Stimulated activated effector memory CD8-positive, alpha-beta T cell treated with anti-CD3 and anti-CD28 coated beads, Interleukin-12 subunit alpha, Interleukin-12 subunit beta, amount 100 ng/mL, for 72 hours (primary cell): ENCODE measurements around the gene CEACAM16.

Experiments
- ATAC-seq: fragments of 150-1000 bp; cut with Tn5 transposase; 2 replicates; pipeline ENCODE4 v1.10.0; 2021
- DNase-seq, 2 donors: peaks; one replicate each; pipeline ENCODE4 v3.0.0; 2021 to 2022; ENCODE audit warnings: low spot score in 2 of 2
- H3K27ac Mint-ChIP-seq: one replicate; pipeline ENCODE4 v1.8.0; 2022; ENCODE audit warnings: mild to moderate bottlenecking, mixed read lengths
- H3K36me3 Mint-ChIP-seq: one replicate; pipeline ENCODE4 v1.8.0; 2022; ENCODE audit warnings: mild to moderate bottlenecking, mixed read lengths
- H3K4me1 Mint-ChIP-seq: one replicate; pipeline ENCODE4 v1.8.0; 2022; ENCODE audit warnings: mixed read lengths
- H3K4me3 Mint-ChIP-seq: one replicate; pipeline ENCODE4 v1.8.0; 2022; ENCODE audit warnings: mild to moderate bottlenecking, mixed read lengths
- H3K9me3 Mint-ChIP-seq: one replicate; pipeline ENCODE4 v1.8.0; 2022; ENCODE audit warnings: mixed read lengths

The CEACAM16 gene

GRCh38 chr19:44698492-44699201 is at the start of gene CEACAM16:
Gene CEACAM16 (plus strand): TSS chr19:44699151. CDS start chr19:44701457, 2,306 bp downstream.
- DNase-seq (no peak), ATAC-seq (no peak)
- H3K4me3 Mint-ChIP-seq, result no peak within 1 kb of the TSS
- H3K9me3 Mint-ChIP-seq, result no peaks in the 10 kb centered on the region
- H3K27ac Mint-ChIP-seq, result peak within 1 kb of the TSS; percentile 60
- H3K36me3 Mint-ChIP-seq, result peaks cover 10% of the 10 kb centered on the region
- peaks cover 14% of the 10 kb centered on the region for H3K4me1 Mint-ChIP-seq

GRCh38 chr19:44649578-44650145 is 49.3 kb upstream of the CEACAM16 start:
- Mint-ChIP-seq H3K4me3 (no peak overlapping the region), H3K9me3 (no peaks in the 10 kb centered on the region)
- DNase-seq, result no peak

GRCh38 chr19:44653343-44653742 is 45.6 kb upstream of the CEACAM16 start:
- no peak for DNase-seq
- ATAC-seq, result no peak
- Mint-ChIP-seq H3K4me3 (no peak overlapping the region), H3K36me3 (peaks cover 9% of the 10 kb centered on the region), H3K9me3 (no peaks in the 10 kb centered on the region), H3K27ac (no peak overlapping the region), H3K4me1 (peaks cover 13% of the 10 kb centered on the region)

More at GRCh38 chr19:44649578-44650145, 49.3 kb upstream of the CEACAM16 start:
- no peak overlapping the region for H3K27ac Mint-ChIP-seq
- H3K4me1 Mint-ChIP-seq, result no peaks in the 10 kb centered on the region
- no peak for ATAC-seq
- peaks cover 9% of the 10 kb centered on the region for H3K36me3 Mint-ChIP-seq

GRCh38 chr19:44653977-44654774 is 44.8 kb upstream of the CEACAM16 start:
- peak; percentile 33 to 74 for DNase-seq
- Mint-ChIP-seq H3K27ac (no peak overlapping the region), H3K4me1 (peaks cover 13% of the 10 kb centered on the region), H3K36me3 (peaks cover 9% of the 10 kb centered on the region), H3K4me3 (no peak overlapping the region), H3K9me3 (no peaks in the 10 kb centered on the region)
- ATAC-seq, result peak; percentile 87

GRCh38 chr19:44657211-44657921 is 41.6 kb upstream of the CEACAM16 start:
- H3K4me1 Mint-ChIP-seq, result peaks cover 13% of the 10 kb centered on the region
- no peaks in the 10 kb centered on the region for H3K36me3 Mint-ChIP-seq
- ATAC-seq, result peak; percentile 72
- no peaks in the 10 kb centered on the region for H3K9me3 Mint-ChIP-seq
- DNase-seq, result peak; percentile 52 to 83
- H3K4me3 Mint-ChIP-seq, result no peak overlapping the region
- no peak overlapping the region for H3K27ac Mint-ChIP-seq

GRCh38 chr19:44658069-44658733 is 40.8 kb upstream of the CEACAM16 start:
- Mint-ChIP-seq H3K27ac (no peak overlapping the region), H3K4me3 (no peak overlapping the region), H3K4me1 (peaks cover 13% of the 10 kb centered on the region), H3K9me3 (no peaks in the 10 kb centered on the region), H3K36me3 (no peaks in the 10 kb centered on the region)
- ATAC-seq (no peak), DNase-seq (no peak)

- H3K9me3 Mint-ChIP-seq, result no peaks in the 10 kb centered on the region
- DNase-seq (no peak), ATAC-seq (no peak)
- H3K4me1 Mint-ChIP-seq, result peaks cover 13% of the 10 kb centered on the region
- H3K36me3 Mint-ChIP-seq, result no peaks in the 10 kb centered on the region
- H3K4me3 Mint-ChIP-seq, result no peak overlapping the region
- H3K27ac Mint-ChIP-seq, result no peak overlapping the region
These were observed 38.9 kb upstream of the CEACAM16 start for GRCh38 chr19:44660081-44660480.

- no peak overlapping the region for H3K27ac Mint-ChIP-seq
- no peak overlapping the region for H3K4me3 Mint-ChIP-seq
- ATAC-seq (no peak), DNase-seq (no peak)
- H3K9me3 Mint-ChIP-seq, result no peaks in the 10 kb centered on the region
- no peaks in the 10 kb centered on the region for H3K36me3 Mint-ChIP-seq
- H3K4me1 Mint-ChIP-seq, result peaks cover 13% of the 10 kb centered on the region
These were observed 37.7 kb upstream of the CEACAM16 start for GRCh38 chr19:44661205-44661604.

GRCh38 chr19:44661904-44662303 is 37.0 kb upstream of the CEACAM16 start:
- Mint-ChIP-seq H3K36me3 (no peaks in the 10 kb centered on the region), H3K9me3 (no peaks in the 10 kb centered on the region), H3K4me3 (no peak overlapping the region), H3K27ac (no peak overlapping the region), H3K4me1 (peaks cover 11% of the 10 kb centered on the region)
- DNase-seq (no peak), ATAC-seq (no peak)

- DNase-seq (no peak), ATAC-seq (no peak)
- Mint-ChIP-seq H3K9me3 (no peaks in the 10 kb centered on the region), H3K4me1 (peaks cover 1% of the 10 kb centered on the region), H3K36me3 (no peaks in the 10 kb centered on the region), H3K4me3 (no peak overlapping the region), H3K27ac (no peak overlapping the region)
These were observed 36.1 kb upstream of the CEACAM16 start for GRCh38 chr19:44662691-44663385.

- Mint-ChIP-seq H3K36me3 (no peaks in the 10 kb centered on the region), H3K27ac (no peak overlapping the region), H3K4me1 (no peaks in the 10 kb centered on the region), H3K4me3 (no peak overlapping the region), H3K9me3 (no peaks in the 10 kb centered on the region)
- no peak for ATAC-seq
- DNase-seq, result no peak
These were observed 35.0 kb upstream of the CEACAM16 start for GRCh38 chr19:44663996-44664395.

GRCh38 chr19:44664976-44665375 is 34.0 kb upstream of the CEACAM16 start:
- no peak overlapping the region for H3K27ac Mint-ChIP-seq
- DNase-seq (no peak), ATAC-seq (no peak)
- no peak overlapping the region for H3K4me3 Mint-ChIP-seq
- no peaks in the 10 kb centered on the region for H3K36me3 Mint-ChIP-seq
- H3K4me1 Mint-ChIP-seq, result no peaks in the 10 kb centered on the region
- H3K9me3 Mint-ChIP-seq, result no peaks in the 10 kb centered on the region

GRCh38 chr19:44666852-44667556 is 31.9 kb upstream of the CEACAM16 start:
- DNase-seq, result no peak
- no peak overlapping the region for H3K27ac Mint-ChIP-seq
- no peaks in the 10 kb centered on the region for H3K4me1 Mint-ChIP-seq
- no peak overlapping the region for H3K4me3 Mint-ChIP-seq
- H3K9me3 Mint-ChIP-seq, result no peaks in the 10 kb centered on the region
- ATAC-seq, result peak; percentile 17
- no peaks in the 10 kb centered on the region for H3K36me3 Mint-ChIP-seq
